ENCODE measurements around the gene EIF5. TPM values are rescaled to one million over a fixed set of nuclear protein-coding genes. Genes with fewer than 3 reads are reported as not detected.

Gene EIF5
- polyA plus RNA-seq: 100 to 1,000 TPM in 2 of 4 donors, 10 to 100 TPM in 2; 80.5 to 218 (median 115) TPM
- long read RNA-seq, donor 1: 0 reads
- long read RNA-seq, donor 2, full-length matches to known transcripts: 10 of 10 reads
- long read RNA-seq, donor 2, partial matches to known transcripts: 0 of 10 reads
- long read RNA-seq, donor 2, other reads (novel, unspliced or antisense): 0 of 10 reads
- long read RNA-seq, donor 3, full-length matches to known transcripts: 16 of 43 reads
- long read RNA-seq, donor 3, partial matches to known transcripts: 27 of 43 reads
- long read RNA-seq, donor 3, other reads (novel, unspliced or antisense): 0 of 43 reads
- long read RNA-seq, donor 4: 0 reads
- long read RNA-seq, donor 5, partial matches to known transcripts: 10 of 12 reads
- long read RNA-seq, donor 5, other reads (novel, unspliced or antisense): 0 of 12 reads
- long read RNA-seq, donor 6, full-length matches to known transcripts: 15 of 34 reads
- long read RNA-seq, donor 6, partial matches to known transcripts: 19 of 34 reads
- long read RNA-seq, donor 6, other reads (novel, unspliced or antisense): 0 of 34 reads
- long read RNA-seq, donor 7: 0 reads
- long read RNA-seq, donor 8, partial matches to known transcripts: 0 of 1 reads
- long read RNA-seq, donor 8, other reads (novel, unspliced or antisense): 0 of 1 reads
- long read RNA-seq, donor 9, full-length matches to known transcripts: 5 of 5 reads
- long read RNA-seq, donor 9, partial matches to known transcripts: 0 of 5 reads
- long read RNA-seq, donor 9, other reads (novel, unspliced or antisense): 0 of 5 reads
- long read RNA-seq, donor 10, full-length matches to known transcripts: 29 of 102 reads
- long read RNA-seq, donor 10, partial matches to known transcripts: 73 of 102 reads
- long read RNA-seq, donor 10, other reads (novel, unspliced or antisense): 0 of 102 reads

DNA sequence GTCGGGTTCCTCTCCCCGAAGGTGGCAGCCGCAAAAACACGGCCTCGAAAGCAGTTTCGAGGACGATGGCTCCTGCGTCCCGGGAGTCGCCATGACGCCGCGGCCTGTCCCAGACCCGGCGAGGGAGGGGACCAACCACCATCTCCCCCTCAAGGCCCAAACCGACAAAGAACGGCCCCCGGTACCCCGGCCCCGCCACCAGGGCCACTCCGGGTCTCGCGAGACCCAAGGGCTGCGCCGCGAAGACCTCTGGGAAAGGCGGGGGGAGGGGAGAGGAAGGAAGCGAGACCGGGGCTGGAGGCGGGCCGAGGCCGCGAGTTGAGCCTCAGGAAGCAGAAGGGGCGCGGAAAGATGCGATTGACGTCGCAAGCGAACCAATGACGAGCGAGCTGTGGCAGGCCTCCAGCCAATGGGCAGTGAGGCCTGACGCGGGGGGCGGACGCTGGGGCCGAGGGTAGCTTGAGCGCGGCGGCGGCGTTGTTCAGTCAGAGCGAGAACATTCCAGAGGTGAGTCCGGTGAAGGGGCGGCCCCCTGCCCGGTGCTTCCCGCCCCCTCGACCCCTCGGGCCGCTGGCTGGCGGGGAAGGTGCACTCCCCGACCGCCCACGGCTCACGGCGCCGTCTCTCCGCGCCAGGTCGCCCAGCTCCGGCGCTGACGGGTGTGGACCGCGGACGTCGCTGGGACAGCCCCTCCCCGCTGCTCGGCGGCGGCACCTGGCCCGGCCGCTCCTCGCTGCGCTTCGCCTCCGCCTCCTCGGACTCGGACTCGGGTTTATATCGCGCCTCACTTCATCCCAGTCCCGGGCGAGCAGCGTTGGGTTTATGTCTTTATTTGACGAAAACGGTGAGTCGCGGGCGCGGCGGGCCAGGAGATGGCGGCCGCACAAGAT lies at the start of gene EIF5:
Gene EIF5 (plus strand): TSS at position 484 of the 890 bp plus-strand sequence. CDS start 1,624 bp downstream, outside the sequence.
- WGBS, 3 donors: 0% methylated on average over 70 to 103 of the region's 103 CpGs
- H3K36me3 ChIP-seq (ENCODE audit: control insufficient read depth in 3 of 3, insufficient read depth in 2 of 3, low read depth in 1 of 3, low read length in 3 of 3): peaks cover 11 to 25% (median 22%) of the 10 kb centered on the region in 3 donors
- no peaks in the 10 kb centered on the region for H3K27me3 ChIP-seq (ENCODE audit: control insufficient read depth in 3 of 3, insufficient read depth in 3 of 3, low read length in 3 of 3)
- peaks cover 2 to 14% (median 12%) of the 10 kb centered on the region in 3 donors for H3K4me1 ChIP-seq (ENCODE audit: control insufficient read depth in 3 of 3, insufficient read depth in 2 of 3, low read depth in 1 of 3, low read length in 2 of 3)
- FAIRE-seq (no peak), DNase-seq (peak; percentile 98 to 100)
- H3K9me3 ChIP-seq (ENCODE audit: control insufficient read depth in 2 of 2, insufficient read depth in 1 of 2, low read depth in 1 of 2, low read length in 1 of 2): no peaks in the 10 kb centered on the region
- H3K4me3 ChIP-seq (ENCODE audit: low read depth in 1 of 3, low read length in 3 of 3): peak within 1 kb of the TSS; percentile 64 to 95 (median 95)
- peak within 1 kb of the TSS; percentile 98 to 100 (median 100) for H3K27ac ChIP-seq (ENCODE audit: low read depth in 1 of 3, low read length in 2 of 3)

DNA sequence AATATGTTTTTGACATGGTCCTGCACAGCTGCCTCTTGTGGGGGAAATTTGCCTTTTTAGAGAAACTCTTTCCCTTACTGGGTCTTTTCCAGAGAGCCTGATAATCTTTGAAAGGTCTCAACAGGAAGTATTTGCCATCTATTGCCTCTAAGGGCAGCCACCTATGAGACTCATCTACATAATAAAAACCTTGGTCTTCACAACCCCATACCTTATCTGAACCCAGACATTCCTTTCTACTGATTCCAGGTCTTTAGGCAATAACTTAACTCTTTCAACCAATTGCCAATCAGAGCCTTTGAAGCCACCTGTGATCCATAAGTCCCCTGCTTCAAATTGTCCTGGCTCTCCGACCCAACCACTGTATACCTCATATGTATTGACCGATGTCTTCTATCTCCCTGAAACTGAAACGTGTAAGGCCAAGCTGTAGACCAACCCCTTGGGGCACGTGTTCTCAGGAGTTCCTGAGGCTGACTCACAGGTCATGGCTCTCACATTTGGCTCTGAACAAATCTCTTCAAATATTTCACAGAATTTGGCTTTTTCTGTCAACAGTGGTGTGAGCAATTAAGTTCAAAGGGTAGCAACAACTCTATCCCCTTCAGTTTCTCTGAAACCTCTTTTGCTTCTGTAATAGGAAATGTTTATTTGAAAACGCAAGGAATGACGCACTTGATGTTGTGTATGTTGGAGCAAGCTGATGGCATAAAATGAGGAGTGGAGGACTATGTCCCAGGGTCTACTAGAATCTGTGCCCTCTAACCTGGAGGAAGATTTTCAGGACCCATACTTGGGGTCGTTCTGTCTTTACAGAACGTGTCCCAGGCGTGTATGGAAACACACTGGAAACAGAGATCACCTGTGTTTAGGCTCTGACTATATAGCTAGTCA lies 49.2 kb upstream of the EIF5 start:
- 65 to 69% (median 67%) methylated on average over 9 of the region's 9 CpGs for WGBS, 3 donors
- FAIRE-seq (no peak), DNase-seq (peak; percentile 24 to 44)
- Histone ChIP-seq H3K4me1 (ENCODE audit: control insufficient read depth in 3 of 3, insufficient read depth in 2 of 3, low read depth in 1 of 3, low read length in 2 of 3) (peaks cover 0 to 5% (median 0%) of the 10 kb centered on the region in 3 donors), H3K4me3 (ENCODE audit: low read depth in 1 of 3, low read length in 3 of 3) (no peak overlapping the region), H3K27ac (ENCODE audit: low read depth in 1 of 3, low read length in 2 of 3) (no peak overlapping the region), H3K9me3 (ENCODE audit: control insufficient read depth in 2 of 2, insufficient read depth in 1 of 2, low read depth in 1 of 2, low read length in 1 of 2) (peaks cover 0 to under 1% of the 10 kb centered on the region in 2 donors), H3K36me3 (ENCODE audit: control insufficient read depth in 3 of 3, insufficient read depth in 2 of 3, low read depth in 1 of 3, low read length in 3 of 3) (no peaks in the 10 kb centered on the region), H3K27me3 (ENCODE audit: control insufficient read depth in 3 of 3, insufficient read depth in 3 of 3, low read length in 3 of 3) (peaks cover 0 to 24% (median 0%) of the 10 kb centered on the region in 3 donors)

DNA sequence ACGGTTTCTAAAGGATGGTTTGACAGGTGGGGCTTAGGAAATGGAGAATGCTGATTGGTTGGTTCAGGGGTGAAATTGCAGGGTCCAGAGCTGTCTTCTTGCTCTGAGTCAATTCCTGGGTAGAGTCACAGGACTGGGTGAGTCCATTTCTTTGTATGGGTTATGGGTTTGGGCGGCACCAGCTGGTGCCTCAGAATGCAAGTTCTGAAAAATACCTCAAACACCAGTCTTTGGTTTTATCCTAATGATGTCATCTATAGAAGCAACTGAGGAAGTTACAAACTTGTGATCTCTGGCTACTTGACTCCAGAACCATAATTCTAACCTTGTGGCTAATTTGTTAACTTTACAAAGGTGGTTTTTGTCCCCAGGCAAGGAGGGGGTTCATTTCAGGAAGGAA lies 47.6 kb upstream of the EIF5 start:
- H3K9me3 ChIP-seq (ENCODE audit: control insufficient read depth in 2 of 2, insufficient read depth in 1 of 2, low read depth in 1 of 2, low read length in 1 of 2): no peaks in the 10 kb centered on the region
- no peak overlapping the region for H3K4me3 ChIP-seq (ENCODE audit: low read depth in 1 of 3, low read length in 3 of 3)
- H3K36me3 ChIP-seq (ENCODE audit: control insufficient read depth in 3 of 3, insufficient read depth in 2 of 3, low read depth in 1 of 3, low read length in 3 of 3): no peaks in the 10 kb centered on the region
- H3K4me1 ChIP-seq (ENCODE audit: control insufficient read depth in 3 of 3, insufficient read depth in 2 of 3, low read depth in 1 of 3, low read length in 2 of 3): peaks cover 0 to 5% (median 0%) of the 10 kb centered on the region in 3 donors
- 51 to 77% (median 68%) methylated on average over 2 of the region's 2 CpGs for WGBS, 3 donors
- peaks cover 0 to 12% (median 0%) of the 10 kb centered on the region in 3 donors for H3K27me3 ChIP-seq (ENCODE audit: control insufficient read depth in 3 of 3, insufficient read depth in 3 of 3, low read length in 3 of 3)
- DNase-seq: no peak
- H3K27ac ChIP-seq (ENCODE audit: low read depth in 1 of 3, low read length in 2 of 3): no peak overlapping the region
- no peak for FAIRE-seq

DNA sequence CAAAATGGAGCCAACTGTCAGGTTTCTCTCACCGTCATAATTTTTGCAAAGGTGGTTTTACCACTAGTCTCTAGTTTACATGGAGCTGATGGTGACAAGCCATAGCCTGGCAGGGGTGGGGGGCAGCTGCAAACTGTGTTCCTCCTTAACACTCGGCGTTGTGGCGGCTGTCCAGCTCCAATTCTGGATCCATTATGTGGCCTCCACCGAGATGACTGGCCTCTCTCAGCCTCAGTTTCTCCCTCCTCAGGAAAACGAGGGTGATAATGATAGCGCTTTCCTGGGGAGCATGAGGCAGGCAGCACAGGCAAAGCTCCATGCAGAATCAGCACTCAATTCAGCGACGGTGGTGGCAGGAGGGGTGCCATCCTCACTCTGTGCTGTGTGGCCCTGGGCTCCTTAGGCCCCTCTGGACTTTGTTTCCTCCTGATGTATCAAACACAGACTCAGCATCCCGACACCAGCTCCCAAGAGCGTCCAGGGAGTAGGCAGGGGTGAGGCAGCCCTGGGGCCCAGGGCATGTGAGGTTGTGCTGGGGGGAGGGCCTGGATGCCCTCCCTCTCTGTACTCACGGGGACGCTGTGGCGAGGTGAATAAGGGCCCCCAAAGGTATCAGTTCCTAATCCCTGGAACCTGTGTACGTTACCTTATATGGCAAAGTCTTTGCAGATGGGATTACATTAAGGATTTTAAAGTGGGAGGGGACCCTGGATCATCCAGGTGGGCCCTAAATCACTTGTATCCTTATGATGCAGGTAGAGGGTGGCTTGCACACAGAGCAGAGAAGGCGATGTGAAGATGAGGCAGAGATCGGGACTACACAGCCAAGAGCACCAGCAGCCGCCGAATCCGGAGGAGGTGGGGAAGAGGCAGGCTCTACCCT lies 46.8 kb upstream of the EIF5 start:
- no peak for DNase-seq

DNA sequence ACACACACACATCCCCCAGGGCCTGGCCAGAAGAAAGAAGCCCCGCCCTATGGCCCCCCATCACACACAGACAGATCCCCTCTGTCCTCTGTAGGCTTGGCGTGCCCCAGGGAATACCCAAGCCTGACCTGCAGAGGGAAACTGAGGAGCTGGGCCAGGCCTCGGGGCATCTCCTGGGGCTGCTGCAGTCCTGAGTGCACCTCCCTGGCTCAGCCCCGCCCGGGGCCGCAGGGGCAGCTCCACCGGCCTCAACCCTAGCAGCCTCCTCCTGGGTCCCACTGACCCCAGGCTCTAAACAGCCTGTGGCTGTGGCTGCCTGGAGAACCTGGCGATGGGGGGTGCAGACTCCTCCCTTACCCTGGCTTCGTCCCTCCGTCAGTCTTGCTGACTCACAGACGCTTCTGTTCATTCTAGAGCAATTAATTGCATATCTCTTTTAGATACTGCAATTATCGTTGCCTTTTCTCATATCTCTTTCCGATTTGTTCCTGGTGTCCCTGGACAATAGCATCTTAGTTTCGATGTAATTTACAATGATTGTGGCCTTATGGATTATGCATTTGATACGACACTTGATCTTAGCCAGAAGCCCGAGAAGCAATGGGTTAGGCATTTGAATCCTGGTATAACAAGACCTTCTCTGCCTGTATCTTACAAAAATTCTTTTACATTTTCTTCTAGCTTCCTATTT lies 45.8 kb upstream of the EIF5 start:
- no peak overlapping the region for H3K4me3 ChIP-seq (ENCODE audit: low read depth in 1 of 3, low read length in 3 of 3)
- peaks cover 0 to 5% (median 0%) of the 10 kb centered on the region in 3 donors for H3K4me1 ChIP-seq (ENCODE audit: control insufficient read depth in 3 of 3, insufficient read depth in 2 of 3, low read depth in 1 of 3, low read length in 2 of 3)
- no peak for FAIRE-seq
- no peak overlapping the region for H3K27ac ChIP-seq (ENCODE audit: low read depth in 1 of 3, low read length in 2 of 3)
- DNase-seq: peak in 1 of 2 donors; percentile 12
- no peaks in the 10 kb centered on the region for H3K9me3 ChIP-seq (ENCODE audit: control insufficient read depth in 2 of 2, insufficient read depth in 1 of 2, low read depth in 1 of 2, low read length in 1 of 2)
- H3K36me3 ChIP-seq (ENCODE audit: control insufficient read depth in 3 of 3, insufficient read depth in 2 of 3, low read depth in 1 of 3, low read length in 3 of 3): no peaks in the 10 kb centered on the region
- WGBS, 3 donors: 47 to 66% (median 59%) methylated on average over 11 to 16 of the region's 16 CpGs
- peaks cover 0 to 17% (median 0%) of the 10 kb centered on the region in 3 donors for H3K27me3 ChIP-seq (ENCODE audit: control insufficient read depth in 3 of 3, insufficient read depth in 3 of 3, low read length in 3 of 3)

More for the DNA sequence above, 46.8 kb upstream of the EIF5 start:
- H3K27ac ChIP-seq (ENCODE audit: low read depth in 1 of 3, low read length in 2 of 3): no peak overlapping the region
- no peaks in the 10 kb centered on the region for H3K9me3 ChIP-seq (ENCODE audit: control insufficient read depth in 2 of 2, insufficient read depth in 1 of 2, low read depth in 1 of 2, low read length in 1 of 2)
- H3K4me3 ChIP-seq (ENCODE audit: low read depth in 1 of 3, low read length in 3 of 3): no peak overlapping the region
- FAIRE-seq: no peak
- H3K36me3 ChIP-seq (ENCODE audit: control insufficient read depth in 3 of 3, insufficient read depth in 2 of 3, low read depth in 1 of 3, low read length in 3 of 3): no peaks in the 10 kb centered on the region
- peaks cover 0 to 5% (median 0%) of the 10 kb centered on the region in 3 donors for H3K4me1 ChIP-seq (ENCODE audit: control insufficient read depth in 3 of 3, insufficient read depth in 2 of 3, low read depth in 1 of 3, low read length in 2 of 3)
- H3K27me3 ChIP-seq (ENCODE audit: control insufficient read depth in 3 of 3, insufficient read depth in 3 of 3, low read length in 3 of 3): peaks cover 0 to 12% (median 0%) of the 10 kb centered on the region in 3 donors
- 83 to 88% (median 85%) methylated on average over 20 of the region's 20 CpGs for WGBS, 3 donors

DNA sequence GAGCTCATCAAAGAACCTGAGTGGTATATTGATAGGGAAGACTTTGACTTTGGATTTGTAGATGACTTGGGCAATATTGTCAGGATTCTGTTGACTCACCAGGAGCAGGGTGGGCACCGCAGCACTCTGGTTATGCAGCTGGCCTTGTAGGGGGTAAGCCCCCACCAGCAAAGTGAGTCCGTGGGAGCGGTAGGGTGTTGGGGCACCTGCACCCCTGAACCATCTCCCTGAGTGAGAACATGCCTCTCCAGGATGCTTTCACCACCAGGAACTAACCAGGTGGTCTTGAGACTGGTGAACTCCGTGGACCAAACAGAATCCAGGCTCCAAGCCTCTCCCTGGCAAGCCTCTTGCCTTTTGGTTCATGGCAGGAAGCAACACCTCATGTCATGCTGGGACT lies 44.0 kb upstream of the EIF5 start:
- Histone ChIP-seq H3K27ac (ENCODE audit: low read depth in 1 of 3, low read length in 2 of 3) (no peak overlapping the region), H3K27me3 (ENCODE audit: control insufficient read depth in 3 of 3, insufficient read depth in 3 of 3, low read length in 3 of 3) (peaks cover 0 to 21% (median 0%) of the 10 kb centered on the region in 3 donors), H3K9me3 (ENCODE audit: control insufficient read depth in 2 of 2, insufficient read depth in 1 of 2, low read depth in 1 of 2, low read length in 1 of 2) (no peaks in the 10 kb centered on the region), H3K4me3 (ENCODE audit: low read depth in 1 of 3, low read length in 3 of 3) (no peak overlapping the region), H3K36me3 (ENCODE audit: control insufficient read depth in 3 of 3, insufficient read depth in 2 of 3, low read depth in 1 of 3, low read length in 3 of 3) (no peaks in the 10 kb centered on the region), H3K4me1 (ENCODE audit: control insufficient read depth in 3 of 3, insufficient read depth in 2 of 3, low read depth in 1 of 3, low read length in 2 of 3) (no peaks in the 10 kb centered on the region)
- FAIRE-seq: no peak
- DNase-seq: no peak
- WGBS, 3 donors: 83 to 91% (median 90%) methylated on average over 4 of the region's 4 CpGs

Measured in small intestine (tissue), 16 donors.